ENCODE results near the gene NOS1AP.
A peak's percentile ranks its signal among the peaks of the same experiment; 100 is the strongest.
"Not testable (repeated sequence)": the region's sequence is repeated elsewhere in the genome, so short reads cannot be mapped to it uniquely, and the experiment has no call there.

Gene NOS1AP

DNA sequence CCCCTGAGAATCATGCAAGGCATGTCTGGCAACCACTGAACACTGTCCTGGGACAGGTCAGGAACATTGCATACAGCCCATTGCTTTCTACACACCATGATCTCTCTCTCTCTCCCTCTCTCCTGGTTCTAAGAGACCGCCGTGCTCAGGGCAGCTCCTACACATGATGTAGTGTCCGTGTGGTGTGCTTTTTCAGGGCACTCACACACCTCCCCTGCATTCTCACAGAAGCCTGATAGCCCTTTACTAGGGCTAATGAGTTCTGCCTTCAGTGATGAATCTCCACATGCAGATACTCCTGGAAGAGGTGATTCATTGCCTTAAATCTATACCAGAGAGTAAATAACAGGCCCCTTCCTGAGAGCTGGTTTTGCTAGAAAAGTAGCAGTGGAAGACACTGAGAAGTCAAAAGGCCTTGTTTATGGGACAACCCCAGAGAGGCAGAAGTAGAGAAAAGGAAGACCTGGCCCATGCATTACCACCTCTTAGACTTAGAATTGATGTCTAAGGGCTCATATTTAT lies 38.7 kb upstream of the NOS1AP start:
- Histone ChIP-seq H3K9me3 (ENCODE audit: control insufficient read depth, low read length) (peaks cover 10% of the 10 kb centered on the region), H3K4me1 (ENCODE audit: control insufficient read depth, insufficient read depth, low read length, poor library complexity, severe bottlenecking) (no peaks in the 10 kb centered on the region)
- WGBS, 2 experiments (ENCODE audit: insufficient coverage in 2 of 2), result 96 to 100% methylated on average over 3 of the region's 3 CpGs

DNA sequence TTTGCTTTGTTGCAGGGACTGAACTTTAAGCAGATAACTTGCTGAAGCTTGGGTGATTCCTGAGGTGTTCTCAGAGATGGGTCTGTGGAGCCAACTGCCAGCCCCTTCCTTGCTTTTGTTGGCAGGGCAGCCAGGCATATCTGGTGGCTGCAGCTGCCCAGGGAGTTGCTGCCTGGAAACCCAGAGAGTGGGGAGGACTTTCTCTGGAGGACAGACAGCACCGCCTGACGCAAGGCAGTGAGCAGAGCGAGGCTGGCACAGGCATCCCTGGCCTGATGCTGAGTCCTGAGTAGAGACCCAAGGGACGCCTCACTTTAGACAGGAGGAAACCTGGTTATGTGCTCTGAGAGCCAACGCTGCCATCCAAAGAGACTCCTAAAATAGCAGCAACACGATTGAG lies 36.1 kb upstream of the NOS1AP start:
- Histone ChIP-seq H3K4me1 (ENCODE audit: control insufficient read depth, insufficient read depth, low read length, poor library complexity, severe bottlenecking) (no peaks in the 10 kb centered on the region), H3K36me3 (ENCODE audit: control insufficient read depth, insufficient read depth, low read length) (no peaks in the 10 kb centered on the region), H3K4me3 (ENCODE audit: extremely low read depth, insufficient read depth, low read length, poor library complexity, severe bottlenecking) (no peak overlapping the region), H3K27ac (ENCODE audit: low read depth, low read length, severe bottlenecking) (no peak overlapping the region), H3K9me3 (ENCODE audit: control insufficient read depth, low read length) (no peaks in the 10 kb centered on the region)
- WGBS, 2 experiments (ENCODE audit: insufficient coverage in 2 of 2), result 89 to 95% methylated on average over 4 to 5 of the region's 6 CpGs

More for the DNA sequence above, 38.7 kb upstream of the NOS1AP start:
- Histone ChIP-seq H3K4me3 (ENCODE audit: extremely low read depth, insufficient read depth, low read length, poor library complexity, severe bottlenecking) (no peak overlapping the region), H3K27ac (ENCODE audit: low read depth, low read length, severe bottlenecking) (no peak overlapping the region), H3K36me3 (ENCODE audit: control insufficient read depth, insufficient read depth, low read length) (no peaks in the 10 kb centered on the region)

DNA sequence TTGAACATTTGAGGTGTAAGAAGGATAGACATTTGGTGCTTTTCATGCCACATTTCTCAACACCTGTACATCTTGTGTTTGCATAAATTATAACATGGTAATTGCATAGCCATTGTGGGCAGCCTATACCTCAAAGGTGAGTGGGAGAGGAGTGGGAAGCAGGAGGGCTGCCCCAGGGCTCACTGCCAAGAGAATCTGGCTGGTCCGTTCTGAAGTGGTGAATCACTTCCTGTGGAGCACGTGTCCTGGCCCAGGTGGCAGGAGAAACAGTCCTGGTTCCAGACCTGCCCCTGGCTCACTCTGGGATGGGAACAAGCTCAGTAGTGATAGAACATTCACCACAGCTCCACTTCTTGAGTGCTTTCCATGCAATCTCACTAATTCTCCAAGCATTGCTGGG lies 34.2 kb upstream of the NOS1AP start:
- no peak overlapping the region for H3K4me3 ChIP-seq (ENCODE audit: extremely low read depth, insufficient read depth, low read length, poor library complexity, severe bottlenecking)
- H3K27ac ChIP-seq (ENCODE audit: low read depth, low read length, severe bottlenecking), result no peak overlapping the region
- 63 to 65% methylated on average over 2 of the region's 2 CpGs for WGBS, 2 experiments (ENCODE audit: insufficient coverage in 2 of 2)
- no peaks in the 10 kb centered on the region for H3K9me3 ChIP-seq (ENCODE audit: control insufficient read depth, low read length)
- no peaks in the 10 kb centered on the region for H3K4me1 ChIP-seq (ENCODE audit: control insufficient read depth, insufficient read depth, low read length, poor library complexity, severe bottlenecking)
- no peaks in the 10 kb centered on the region for H3K36me3 ChIP-seq (ENCODE audit: control insufficient read depth, insufficient read depth, low read length)

GRCh38 chr1:162036163-162036562 lies 33.3 kb upstream of the NOS1AP start:
- Histone ChIP-seq H3K27ac (ENCODE audit: low read depth, low read length, severe bottlenecking) (no peak overlapping the region), H3K36me3 (ENCODE audit: control insufficient read depth, insufficient read depth, low read length) (no peaks in the 10 kb centered on the region), H3K4me3 (ENCODE audit: extremely low read depth, insufficient read depth, low read length, poor library complexity, severe bottlenecking) (no peak overlapping the region), H3K4me1 (ENCODE audit: control insufficient read depth, insufficient read depth, low read length, poor library complexity, severe bottlenecking) (no peaks in the 10 kb centered on the region), H3K9me3 (ENCODE audit: control insufficient read depth, low read length) (no peaks in the 10 kb centered on the region)
- 100% methylated on average over 1 of the region's 1 CpG for WGBS, 2 experiments (ENCODE audit: insufficient coverage in 2 of 2)

DNA sequence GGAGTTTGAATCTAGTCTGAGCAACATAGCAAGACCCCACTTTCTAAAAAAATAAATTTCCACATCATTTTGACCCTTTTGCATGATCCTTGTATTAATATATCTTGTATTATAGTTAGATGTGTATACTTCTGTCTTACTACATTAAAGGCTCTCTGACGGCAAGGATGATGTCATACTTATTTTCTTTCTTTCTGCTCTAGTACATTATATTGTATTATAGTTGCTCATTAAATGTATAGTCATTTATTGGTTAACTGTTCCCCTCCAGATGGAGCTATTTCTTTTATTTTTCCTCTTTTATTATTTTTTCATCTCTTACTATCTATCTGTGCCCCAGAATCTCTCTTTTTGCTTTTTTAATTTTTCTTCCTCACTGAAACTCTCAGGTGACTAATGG lies 30.9 kb upstream of the NOS1AP start:
- H3K36me3 ChIP-seq (ENCODE audit: control insufficient read depth, insufficient read depth, low read length), result no peaks in the 10 kb centered on the region
- H3K4me1 ChIP-seq (ENCODE audit: control insufficient read depth, insufficient read depth, low read length, poor library complexity, severe bottlenecking), result no peaks in the 10 kb centered on the region
- H3K4me3 ChIP-seq (ENCODE audit: extremely low read depth, insufficient read depth, low read length, poor library complexity, severe bottlenecking), result no peak overlapping the region
- WGBS, 2 experiments (ENCODE audit: insufficient coverage in 2 of 2), result no CpG with 5 or more reads among the region's 1 CpG
- no peak overlapping the region for H3K27ac ChIP-seq (ENCODE audit: low read depth, low read length, severe bottlenecking)
- no peaks in the 10 kb centered on the region for H3K9me3 ChIP-seq (ENCODE audit: control insufficient read depth, low read length)

GRCh38 chr1:162040001-162040400 lies 29.5 kb upstream of the NOS1AP start:
- Histone ChIP-seq H3K9me3 (ENCODE audit: control insufficient read depth, low read length) (no peaks in the 10 kb centered on the region), H3K4me3 (ENCODE audit: extremely low read depth, insufficient read depth, low read length, poor library complexity, severe bottlenecking) (no peak overlapping the region)
- 83% methylated on average over 3 of the region's 4 CpGs for WGBS, 2 experiments (ENCODE audit: insufficient coverage in 2 of 2)

DNA sequence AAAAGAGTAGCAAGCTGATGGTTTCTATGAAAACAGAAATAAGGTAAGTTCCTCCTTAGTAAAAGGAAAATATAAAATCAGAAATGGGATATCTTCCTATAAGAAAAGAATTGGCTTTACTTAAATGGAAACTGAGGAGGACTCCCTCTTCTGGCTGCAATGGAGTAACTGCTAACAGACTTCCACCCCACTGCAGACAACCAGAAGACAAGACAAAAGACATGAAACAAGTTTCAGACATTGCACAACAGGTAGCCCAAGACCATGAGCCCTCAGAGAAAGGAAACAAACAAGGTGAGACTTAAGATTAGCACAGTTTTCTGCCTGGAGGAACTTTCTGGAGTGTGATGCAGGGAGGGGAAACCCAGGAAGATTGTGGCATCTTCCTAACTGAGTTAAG lies 28.8 kb upstream of the NOS1AP start:
- no peaks in the 10 kb centered on the region for H3K36me3 ChIP-seq (ENCODE audit: control insufficient read depth, insufficient read depth, low read length)
- H3K4me1 ChIP-seq (ENCODE audit: control insufficient read depth, insufficient read depth, low read length, poor library complexity, severe bottlenecking), result no peaks in the 10 kb centered on the region
- H3K27ac ChIP-seq (ENCODE audit: low read depth, low read length, severe bottlenecking), result no peak overlapping the region
- no peak overlapping the region for H3K4me3 ChIP-seq (ENCODE audit: extremely low read depth, insufficient read depth, low read length, poor library complexity, severe bottlenecking)
- no peaks in the 10 kb centered on the region for H3K9me3 ChIP-seq (ENCODE audit: control insufficient read depth, low read length)

More at GRCh38 chr1:162040001-162040400, 29.5 kb upstream of the NOS1AP start:
- H3K27ac ChIP-seq (ENCODE audit: low read depth, low read length, severe bottlenecking), result no peak overlapping the region
- no peaks in the 10 kb centered on the region for H3K36me3 ChIP-seq (ENCODE audit: control insufficient read depth, insufficient read depth, low read length)
- H3K4me1 ChIP-seq (ENCODE audit: control insufficient read depth, insufficient read depth, low read length, poor library complexity, severe bottlenecking), result no peaks in the 10 kb centered on the region

- no peak overlapping the region for H3K4me3 ChIP-seq (ENCODE audit: extremely low read depth, insufficient read depth, low read length, poor library complexity, severe bottlenecking)
- no peaks in the 10 kb centered on the region for H3K9me3 ChIP-seq (ENCODE audit: control insufficient read depth, low read length)
- no CpG with 5 or more reads among the region's 1 CpG for WGBS, 2 experiments (ENCODE audit: insufficient coverage in 2 of 2)
- no peaks in the 10 kb centered on the region for H3K36me3 ChIP-seq (ENCODE audit: control insufficient read depth, insufficient read depth, low read length)
- H3K27ac ChIP-seq (ENCODE audit: low read depth, low read length, severe bottlenecking), result no peak overlapping the region
- no peaks in the 10 kb centered on the region for H3K4me1 ChIP-seq (ENCODE audit: control insufficient read depth, insufficient read depth, low read length, poor library complexity, severe bottlenecking)
Measured at GRCh38 chr1:162042361-162042760, 27.1 kb upstream of the NOS1AP start.

- H3K27ac ChIP-seq (ENCODE audit: low read depth, low read length, severe bottlenecking), result no peak overlapping the region
- no peaks in the 10 kb centered on the region for H3K9me3 ChIP-seq (ENCODE audit: control insufficient read depth, low read length)
- H3K36me3 ChIP-seq (ENCODE audit: control insufficient read depth, insufficient read depth, low read length), result no peaks in the 10 kb centered on the region
- no peak overlapping the region for H3K4me3 ChIP-seq (ENCODE audit: extremely low read depth, insufficient read depth, low read length, poor library complexity, severe bottlenecking)
- no peaks in the 10 kb centered on the region for H3K4me1 ChIP-seq (ENCODE audit: control insufficient read depth, insufficient read depth, low read length, poor library complexity, severe bottlenecking)
- WGBS, 2 experiments (ENCODE audit: insufficient coverage in 2 of 2), result 86 to 89% methylated on average over 1 of the region's 1 CpG
Measured at GRCh38 chr1:162046921-162047320, 22.6 kb upstream of the NOS1AP start.

DNA sequence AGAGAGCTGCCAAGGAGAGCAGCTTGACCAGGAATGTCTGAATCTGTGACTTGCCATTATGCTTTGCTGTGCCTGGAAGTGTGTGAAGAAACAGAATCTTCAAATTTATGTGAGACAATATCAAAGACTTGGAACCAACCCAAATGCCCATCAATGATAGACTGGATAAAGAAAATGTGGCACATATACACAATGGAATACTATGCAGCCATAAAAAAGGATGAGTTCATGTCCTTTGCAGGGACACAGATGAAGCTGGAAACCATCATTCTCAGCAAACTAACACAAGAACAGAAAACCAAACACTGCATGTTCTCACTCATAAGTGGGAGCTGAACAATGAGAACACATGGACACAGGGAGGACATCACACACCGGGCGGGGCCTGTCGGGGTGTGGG lies 15.5 kb upstream of the NOS1AP start:
- H3K9me3 ChIP-seq (ENCODE audit: control insufficient read depth, low read length); H3K36me3 ChIP-seq (ENCODE audit: control insufficient read depth, insufficient read depth, low read length); H3K27ac ChIP-seq (ENCODE audit: low read depth, low read length, severe bottlenecking); H3K4me3 ChIP-seq (ENCODE audit: extremely low read depth, insufficient read depth, low read length, poor library complexity, severe bottlenecking): not testable (repeated sequence)
- 86 to 100% methylated on average over 3 of the region's 3 CpGs for WGBS, 2 experiments (ENCODE audit: insufficient coverage in 2 of 2)
- peaks cover 13% of the 10 kb centered on the region for H3K4me1 ChIP-seq (ENCODE audit: control insufficient read depth, insufficient read depth, low read length, poor library complexity, severe bottlenecking)

DNA sequence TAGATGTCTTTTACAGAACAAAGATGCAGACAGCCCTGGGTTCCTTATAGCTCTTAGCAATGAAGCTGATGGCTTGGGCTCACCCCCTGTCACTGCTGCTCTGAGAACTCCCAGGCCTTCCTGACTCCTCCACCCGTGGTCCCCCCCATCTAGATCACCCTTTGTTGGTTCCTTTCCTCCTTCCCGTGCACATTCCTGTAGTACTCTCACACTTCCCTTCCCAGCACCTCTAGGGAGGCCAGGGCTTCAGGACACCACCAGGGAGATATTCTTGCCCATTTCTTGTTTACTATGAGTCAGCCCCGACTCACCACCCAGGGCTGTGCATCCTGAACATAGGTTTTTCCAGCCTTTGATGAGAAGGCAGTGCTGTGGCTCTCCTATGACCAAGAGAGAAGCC lies 14.4 kb upstream of the NOS1AP start:
- H3K4me1 ChIP-seq (ENCODE audit: control insufficient read depth, insufficient read depth, low read length, poor library complexity, severe bottlenecking), result peaks cover 13% of the 10 kb centered on the region
- H3K27ac ChIP-seq (ENCODE audit: low read depth, low read length, severe bottlenecking), result peak overlapping the region; percentile 76
- no peaks in the 10 kb centered on the region for H3K36me3 ChIP-seq (ENCODE audit: control insufficient read depth, insufficient read depth, low read length)
- peaks cover 2% of the 10 kb centered on the region for H3K9me3 ChIP-seq (ENCODE audit: control insufficient read depth, low read length)
- H3K4me3 ChIP-seq (ENCODE audit: extremely low read depth, insufficient read depth, low read length, poor library complexity, severe bottlenecking), result no peak overlapping the region
- WGBS, 2 experiments (ENCODE audit: insufficient coverage in 2 of 2), result 51 to 53% methylated on average over 3 of the region's 3 CpGs
